DMS114 treated with DMSO at 0.1 percent for 48 hours (cell line): ENCODE measurements around the gene PPP4R1.
"Not testable (repeated sequence)": the region's sequence is repeated elsewhere in the genome, so short reads cannot be mapped to it uniquely, and the experiment has no call there.

Experiments
- DNase-seq: peaks from one replicate; lab custom pipeline; 2025; ENCODE audit not compliant: unreplicated experiment; lab: John Stamatoyannopoulos, UW

The PPP4R1 gene

DNA sequence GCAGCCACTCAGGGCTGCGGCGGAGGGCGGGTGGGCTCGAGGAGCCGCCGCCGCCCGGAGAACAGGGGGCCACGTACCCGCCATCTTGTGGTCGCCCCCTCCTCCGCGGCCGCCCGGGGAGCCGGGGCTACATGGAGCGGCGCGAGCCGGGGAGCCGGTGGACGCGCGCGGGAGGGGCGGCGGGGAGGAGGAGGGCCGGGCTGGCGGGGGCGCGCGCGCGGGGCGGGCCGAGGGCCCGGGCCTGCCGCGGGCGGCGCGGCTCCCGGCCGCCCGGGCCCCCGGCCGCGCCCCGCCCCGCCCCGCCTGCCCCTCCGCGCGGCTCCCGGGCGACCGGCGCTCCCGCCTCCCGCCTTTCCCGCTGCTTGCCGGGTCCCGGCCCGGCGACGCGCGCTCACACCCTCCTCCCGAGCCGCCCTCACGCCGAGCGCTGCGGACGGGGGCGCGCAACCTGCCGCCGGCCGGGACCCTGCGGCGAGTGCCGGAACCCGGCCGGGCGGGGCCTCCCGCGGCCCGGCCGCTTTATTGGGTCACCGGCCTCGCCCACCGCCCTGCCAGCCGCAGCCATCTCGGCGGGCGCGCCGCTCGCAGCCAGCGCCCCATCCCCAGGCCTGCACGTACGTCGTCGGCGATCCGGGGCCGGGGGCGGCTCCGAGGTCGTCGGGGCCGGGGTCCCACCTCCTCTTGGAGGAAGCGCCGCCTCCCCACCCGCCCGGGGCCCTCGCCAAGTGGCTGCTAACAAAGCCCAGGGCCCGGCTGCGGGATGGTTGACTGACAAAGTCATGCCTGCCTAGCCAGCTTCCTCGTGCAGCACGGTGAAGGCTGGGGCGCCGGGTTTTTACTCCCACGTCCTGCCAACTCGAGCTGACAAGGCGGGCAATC is at the start of gene PPP4R1:
PPP4R1 (minus strand) TSS at position 159 of the 879 bp plus-strand sequence; CDS start at position 84, 75 bp downstream.
- peak; percentile 8 for DNase-seq

DNA sequence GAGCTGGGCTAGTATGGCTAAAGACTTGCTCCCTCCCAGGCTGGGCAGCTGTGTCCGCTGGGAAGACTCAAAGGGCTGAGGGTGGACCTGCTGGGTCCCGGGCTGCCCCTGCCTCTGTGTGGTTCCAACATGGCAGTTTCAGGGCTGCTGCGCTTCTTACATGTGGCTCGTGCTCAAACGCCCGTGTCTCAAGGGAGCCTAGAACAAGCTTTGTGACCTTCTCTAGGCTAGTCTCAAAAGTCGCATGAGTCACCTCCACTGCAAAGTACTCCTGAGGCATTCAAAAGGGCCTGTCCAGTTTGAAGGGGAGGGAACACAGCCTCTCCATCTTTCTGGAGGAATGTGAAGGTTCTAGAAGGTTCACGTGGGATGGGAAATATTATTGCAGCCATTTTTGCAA is 49.0 kb upstream of the PPP4R1 start:
- DNase-seq: no peak

GRCh38 chr18:9661564-9661963 is 47.2 kb upstream of the PPP4R1 start:
- no peak for DNase-seq

DNA sequence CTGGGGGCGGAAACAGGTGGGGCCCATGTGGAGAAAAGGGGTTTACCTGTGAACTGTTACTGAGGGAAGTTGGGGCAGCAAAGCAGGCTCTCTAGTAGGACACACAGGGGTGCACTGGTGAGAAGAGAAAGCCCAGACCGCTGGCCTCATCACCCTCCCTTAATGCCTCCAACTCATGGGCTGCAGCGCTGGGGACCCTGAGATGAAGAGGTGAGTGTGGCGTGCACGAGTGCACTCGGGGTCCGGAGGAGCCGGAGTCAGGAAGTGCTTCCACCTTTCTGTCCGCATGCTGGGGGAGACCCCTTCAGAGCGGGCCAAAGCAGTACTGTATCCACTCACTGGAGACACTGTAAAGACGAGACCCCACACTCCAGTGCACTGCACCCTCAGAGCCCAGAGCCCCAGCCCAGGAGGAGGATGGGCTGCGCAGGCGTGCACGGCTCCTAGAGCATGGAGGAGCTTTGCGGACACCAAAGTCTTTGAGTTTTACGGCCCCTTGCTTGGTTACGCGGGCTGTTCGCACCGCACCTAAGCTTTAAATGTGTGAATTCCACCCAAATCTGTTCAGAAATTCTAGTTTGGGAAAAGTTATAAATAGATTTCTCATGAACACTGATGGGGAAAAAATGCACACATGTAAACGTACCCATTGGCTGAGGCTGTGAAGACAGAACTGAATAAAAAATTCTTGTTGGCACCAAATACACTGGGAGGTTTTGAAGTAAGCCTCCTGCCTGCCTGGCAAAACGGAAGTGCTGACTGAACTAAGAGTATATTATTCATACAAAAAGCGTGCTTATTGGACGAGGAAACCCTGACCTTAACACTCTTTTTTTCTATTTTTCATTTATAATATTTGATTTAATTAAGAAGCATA is 45.4 kb upstream of the PPP4R1 start:
- no peak for DNase-seq

DNA sequence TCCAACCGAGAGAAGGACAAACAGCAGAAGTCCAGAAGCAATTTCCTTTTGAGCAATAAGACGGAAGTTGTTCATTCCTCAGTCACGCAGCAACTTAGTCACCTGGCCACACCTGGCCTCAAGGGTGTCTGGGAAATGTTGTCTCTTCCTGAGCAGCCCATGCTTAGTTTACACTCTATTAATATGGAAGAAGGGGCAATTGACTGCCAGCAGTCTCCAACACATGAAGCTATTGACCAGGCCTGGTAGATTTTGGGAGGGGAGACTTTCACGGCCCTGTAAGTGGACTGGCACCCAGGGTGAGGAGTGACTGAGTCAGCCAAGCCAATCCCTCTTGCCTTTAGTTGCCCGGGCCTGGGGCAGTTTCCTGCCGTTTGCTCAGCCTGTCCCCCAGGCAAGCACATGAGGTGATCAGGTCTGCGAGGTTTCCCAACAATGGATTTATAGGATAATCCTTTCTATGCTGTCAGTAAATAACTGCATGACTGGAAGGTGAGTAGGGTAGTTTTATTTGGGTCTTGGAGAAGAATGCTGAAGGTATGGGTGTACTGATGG is 43.8 kb upstream of the PPP4R1 start:
- no peak for DNase-seq

DNA sequence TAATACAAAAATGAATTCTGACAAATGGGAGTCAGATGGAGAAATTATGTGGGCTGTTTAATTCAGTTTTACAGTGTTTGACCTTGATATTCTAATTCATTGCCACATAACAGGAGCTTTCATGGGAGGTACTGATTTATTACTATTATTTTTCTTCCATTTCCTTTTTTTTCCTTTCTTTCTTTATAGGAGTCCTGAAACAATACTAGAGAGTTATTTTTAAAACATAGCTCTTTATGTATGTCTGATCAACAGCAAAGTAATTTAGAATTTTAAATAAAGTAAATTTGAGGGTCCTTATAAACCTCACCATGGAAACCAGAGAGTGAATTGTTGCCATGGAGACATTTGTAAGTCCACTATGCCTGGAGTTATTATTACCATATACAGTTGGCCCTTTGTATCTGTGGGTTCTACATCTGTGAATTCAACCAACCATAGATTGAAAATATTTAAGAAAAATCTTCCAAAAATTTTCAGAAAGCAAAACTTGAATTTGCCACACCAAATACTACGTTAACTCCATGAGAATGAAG is 40.9 kb upstream of the PPP4R1 start:
- no peak for DNase-seq

GRCh38 chr18:9653390-9653789 is 39.0 kb upstream of the PPP4R1 start:
- DNase-seq: no peak

GRCh38 chr18:9649164-9649540 is 34.8 kb upstream of the PPP4R1 start:
- DNase-seq: no peak

- no peak for DNase-seq
Measured at GRCh38 chr18:9648431-9649163, 34.2 kb upstream of the PPP4R1 start.

DNA sequence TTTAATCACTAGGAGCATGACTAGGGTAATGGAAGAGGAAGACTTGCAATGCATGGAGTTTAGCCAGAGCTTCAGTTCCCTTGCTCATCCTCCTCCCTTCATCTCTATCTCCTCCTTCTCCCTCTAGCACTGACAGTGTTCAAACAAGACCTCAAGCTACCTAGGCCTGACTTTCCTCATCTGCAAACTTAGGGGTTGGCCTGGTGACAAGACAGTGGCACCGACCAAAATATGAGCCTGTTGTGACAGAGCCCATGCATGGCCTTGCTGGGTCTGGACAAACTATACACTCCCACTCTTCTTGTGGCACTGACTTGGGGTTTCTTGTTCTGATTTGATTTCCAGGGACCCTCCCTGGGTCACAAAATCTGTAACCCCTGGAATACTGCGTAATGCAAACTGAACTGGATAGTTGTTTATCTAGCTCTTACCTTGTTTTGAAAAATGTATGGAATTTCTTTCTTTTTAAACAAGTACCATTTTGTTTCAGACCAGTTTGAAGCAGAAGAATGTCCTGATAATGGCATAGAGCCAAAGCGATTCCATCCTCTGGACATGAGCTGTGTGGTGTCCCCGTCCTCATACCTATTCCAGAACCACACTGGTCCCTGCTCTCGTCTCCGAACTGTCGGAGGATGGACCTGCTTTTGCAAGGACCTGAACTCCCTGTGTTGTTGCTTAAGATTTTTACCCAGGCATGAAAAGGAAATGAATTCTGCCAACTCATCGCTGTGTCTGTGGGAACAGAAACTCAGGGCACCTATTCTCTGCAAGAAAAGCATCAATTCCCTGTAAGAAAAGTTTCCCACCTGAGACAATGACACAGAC is 33.4 kb upstream of the PPP4R1 start:
- DNase-seq: no peak

DNA sequence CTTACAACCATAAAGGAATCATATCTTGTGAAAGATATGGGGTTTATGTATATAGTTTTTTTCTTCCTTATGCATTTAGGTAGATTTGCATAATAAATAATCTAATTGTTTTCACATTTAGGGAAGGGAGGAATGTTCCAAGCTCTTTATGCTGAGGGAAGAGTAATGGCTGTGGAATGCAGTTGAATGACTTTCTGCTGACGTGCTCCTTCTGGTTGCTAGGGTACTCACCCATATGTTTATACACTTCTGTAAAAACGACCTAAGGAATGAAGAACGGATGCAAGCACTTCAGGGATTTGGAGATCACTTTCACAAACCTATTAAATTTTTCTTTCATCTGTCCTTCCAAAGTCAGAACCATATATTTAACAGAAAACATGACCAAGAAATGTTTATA is 29.2 kb upstream of the PPP4R1 start:
- no peak for DNase-seq

DNA sequence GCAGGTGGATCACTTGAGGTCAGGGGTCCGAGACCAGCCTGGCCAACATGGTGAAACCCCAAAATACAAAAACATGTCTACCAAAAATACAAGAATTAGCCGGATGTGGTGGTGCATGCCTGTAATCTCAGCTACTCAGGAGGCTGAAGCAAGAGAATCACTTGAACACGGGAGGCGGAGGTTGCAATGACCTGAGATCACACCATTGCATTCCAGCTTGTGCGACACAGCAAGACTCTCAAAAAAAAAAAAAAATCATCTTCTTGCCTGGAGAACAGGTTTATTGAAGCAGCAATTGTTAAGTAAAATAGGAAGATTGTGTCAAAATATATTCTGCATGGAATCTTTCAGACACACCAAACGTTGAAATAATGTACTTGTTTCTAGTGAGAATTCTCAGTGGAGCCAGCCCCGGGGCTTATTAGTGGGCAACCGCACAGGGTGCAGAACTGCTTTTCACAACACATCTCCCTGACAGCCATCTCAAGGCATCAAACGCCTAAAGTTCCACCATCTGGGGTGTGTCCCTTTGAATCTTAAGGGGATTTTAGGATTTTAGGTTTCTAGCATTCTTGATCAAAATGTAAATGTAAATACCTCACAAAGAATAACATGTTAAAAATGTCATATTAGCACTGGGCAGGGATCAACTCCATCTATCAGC is 28.6 kb upstream of the PPP4R1 start:
- DNase-seq: no peak

GRCh38 chr18:9641081-9641480 is 26.7 kb upstream of the PPP4R1 start:
- DNase-seq: not testable (repeated sequence)

DNA sequence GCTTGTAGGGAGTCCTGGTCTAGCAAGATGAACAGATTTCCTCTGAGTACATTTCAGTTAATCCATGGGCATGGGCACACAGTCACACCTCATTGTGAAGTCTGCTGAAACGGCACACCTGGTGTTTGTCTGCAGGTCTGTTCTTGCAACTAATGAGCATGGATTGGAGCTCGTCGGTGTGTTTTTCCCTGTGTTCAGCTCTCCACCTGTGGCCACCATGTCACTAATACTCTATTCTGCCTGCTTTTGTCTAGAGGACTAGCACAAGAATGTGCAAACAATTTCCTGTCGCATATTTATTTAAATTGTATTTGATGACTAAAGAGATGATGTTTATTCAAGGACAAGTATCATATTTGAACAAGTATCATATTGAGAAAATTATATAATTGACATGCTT is 24.5 kb upstream of the PPP4R1 start:
- no peak for DNase-seq

GRCh38 chr18:9637036-9637767 is 22.8 kb upstream of the PPP4R1 start:
- DNase-seq: no peak

DNA sequence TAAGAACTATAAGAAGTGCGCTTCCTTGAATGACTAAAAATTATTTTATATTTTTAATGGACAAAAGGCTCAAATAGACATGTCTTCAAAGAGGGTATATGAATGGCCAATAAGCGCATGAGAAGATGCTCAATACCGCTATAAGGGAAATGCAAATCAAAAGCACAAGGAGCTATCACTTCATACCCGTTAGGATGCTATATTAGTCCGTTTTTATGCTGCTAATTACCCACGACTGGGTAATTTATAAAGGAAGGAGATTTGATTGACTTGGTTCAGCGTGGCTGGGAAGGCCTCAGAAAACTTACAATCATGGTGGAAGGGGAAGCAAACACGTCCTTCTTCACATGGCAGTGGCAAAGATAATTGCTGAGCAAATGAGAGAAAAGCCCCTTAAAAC is 20.5 kb upstream of the PPP4R1 start:
- DNase-seq: no peak

DNA sequence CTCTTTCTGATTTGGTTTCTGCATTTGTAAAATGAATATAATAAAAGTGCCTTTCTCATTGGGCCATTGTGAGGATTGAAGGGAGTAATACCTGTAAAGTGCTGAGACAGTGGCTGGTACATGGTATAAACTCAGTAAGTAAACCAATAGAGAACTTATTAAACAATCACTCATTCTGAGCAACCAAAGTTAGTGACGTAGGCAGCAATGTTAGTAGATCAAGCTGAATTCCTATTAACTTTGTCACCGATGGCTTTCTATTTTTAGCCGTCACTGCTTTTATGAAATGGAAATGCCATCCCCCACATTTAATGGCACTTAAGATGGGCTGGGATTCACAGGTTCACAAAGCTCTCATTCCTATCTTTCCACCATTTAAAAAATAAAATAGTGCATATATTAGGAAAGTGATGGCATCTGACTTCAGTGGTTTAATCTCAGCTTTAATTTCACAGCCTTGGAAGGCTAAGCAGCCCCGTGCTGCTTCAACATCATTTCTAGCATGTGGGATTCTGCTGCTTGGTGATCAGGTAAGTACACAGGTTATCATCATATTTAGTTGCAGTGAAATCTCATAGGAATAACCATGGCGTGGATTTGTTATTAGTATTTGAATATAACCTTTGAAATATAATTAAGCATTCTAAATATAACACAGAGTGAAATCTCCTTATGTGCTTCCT is 17.6 kb upstream of the PPP4R1 start:
- no peak for DNase-seq

DNA sequence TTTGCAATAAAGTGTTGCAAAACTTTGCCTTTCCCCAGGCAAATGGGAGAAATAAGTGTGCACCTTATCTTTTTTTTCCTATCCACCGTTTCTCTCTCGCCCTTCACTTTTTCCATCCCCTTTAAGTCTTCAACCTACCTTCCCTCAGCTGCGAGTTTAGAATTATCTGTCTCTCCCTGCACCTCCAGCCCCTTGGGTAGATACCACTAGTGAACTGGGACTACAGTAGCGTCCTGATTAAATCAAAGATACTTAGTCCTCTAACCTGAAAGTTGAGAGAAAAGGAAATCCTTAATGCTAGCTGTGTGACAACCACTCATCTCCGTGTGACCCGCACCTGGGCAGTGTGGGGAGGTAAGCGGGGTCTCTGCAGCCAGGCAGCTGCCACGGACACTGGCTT is 16.1 kb upstream of the PPP4R1 start:
- no peak for DNase-seq
